Central memory CD4-positive, alpha-beta T cell (primary cell): ENCODE measurements around the gene RPS21.

Experiments used
- DNase-seq: peaks from one replicate; pipeline ENCODE4 v3.0.0; 2022

RPS21 gene

DNA sequence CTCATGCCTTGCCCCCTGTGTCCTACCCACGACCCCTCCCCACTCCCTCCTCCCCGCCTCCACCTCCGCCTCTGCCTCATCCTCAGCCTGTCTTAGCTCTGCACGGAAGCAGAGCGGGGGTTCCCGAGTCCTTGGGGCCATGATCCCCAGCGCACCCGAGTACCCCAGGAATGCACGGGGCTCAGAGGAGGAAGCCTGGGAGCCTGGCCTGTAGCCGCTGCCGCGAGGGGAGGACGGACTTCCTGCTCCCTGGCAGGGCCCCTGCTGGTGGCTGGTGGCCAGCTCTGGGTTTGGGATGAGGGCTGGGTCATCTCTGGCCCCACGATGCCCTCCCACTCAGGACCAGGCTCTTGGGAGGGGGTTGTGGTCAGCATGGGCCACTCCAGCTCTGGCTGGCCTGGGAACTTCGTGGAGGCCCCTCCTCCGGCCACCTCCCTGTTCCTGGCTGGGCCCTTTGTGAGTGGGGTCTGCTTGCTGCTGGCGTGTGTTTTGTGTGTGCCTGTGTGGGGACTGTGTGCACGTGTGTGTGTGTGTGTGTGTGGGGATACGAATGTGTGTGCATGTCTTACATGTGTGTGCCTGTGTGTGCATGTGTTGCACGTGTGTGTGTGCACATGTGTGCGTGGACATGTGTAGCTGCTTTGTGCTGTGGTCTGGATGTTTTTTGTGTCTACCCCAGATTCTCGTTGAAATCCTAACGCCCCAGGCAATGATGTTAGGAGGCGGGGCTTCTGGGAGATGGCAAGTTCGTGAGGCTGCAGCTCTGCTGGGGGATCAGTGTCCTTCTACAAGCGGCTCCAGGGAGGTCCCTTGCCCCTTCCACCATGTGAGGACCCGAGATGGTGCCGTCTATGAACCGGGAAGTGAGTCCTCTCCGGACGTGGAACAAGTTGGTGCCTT lies 41.7 kb downstream of the RPS21 start:
- DNase-seq, result no peak

GRCh38 chr20:62429455-62430310 lies 42.8 kb downstream of the RPS21 start:
- DNase-seq, result no peak

DNA sequence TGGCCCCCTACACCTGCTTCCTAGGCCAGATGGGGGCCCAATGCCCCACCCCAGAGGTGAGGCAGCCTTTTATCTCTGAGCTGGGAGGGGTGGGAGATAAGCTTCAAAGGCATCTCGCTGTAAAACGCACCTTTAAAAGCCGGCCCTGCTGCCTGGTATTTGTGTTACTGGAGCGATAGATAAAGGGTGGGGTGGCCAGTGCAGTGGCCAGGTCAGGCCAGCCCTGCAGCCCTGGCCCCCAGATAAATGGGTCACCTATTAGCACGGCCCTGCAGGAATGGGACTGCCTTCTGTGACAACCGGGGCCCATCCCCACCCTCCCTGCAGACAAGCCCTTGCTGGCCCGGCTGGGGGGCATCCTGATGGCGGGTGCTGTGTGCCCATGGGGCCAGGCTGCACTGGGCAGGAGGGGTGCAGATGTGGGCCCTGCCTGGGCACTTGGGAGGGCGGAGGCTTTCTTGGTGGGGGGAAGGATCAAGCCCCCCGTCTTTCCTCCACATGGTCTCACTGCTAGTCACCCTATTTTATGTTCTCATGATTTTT lies 43.5 kb downstream of the RPS21 start:
- DNase-seq, result no peak

- no peak for DNase-seq
These were observed 44.1 kb downstream of the RPS21 start for GRCh38 chr20:62430866-62431447.

DNA sequence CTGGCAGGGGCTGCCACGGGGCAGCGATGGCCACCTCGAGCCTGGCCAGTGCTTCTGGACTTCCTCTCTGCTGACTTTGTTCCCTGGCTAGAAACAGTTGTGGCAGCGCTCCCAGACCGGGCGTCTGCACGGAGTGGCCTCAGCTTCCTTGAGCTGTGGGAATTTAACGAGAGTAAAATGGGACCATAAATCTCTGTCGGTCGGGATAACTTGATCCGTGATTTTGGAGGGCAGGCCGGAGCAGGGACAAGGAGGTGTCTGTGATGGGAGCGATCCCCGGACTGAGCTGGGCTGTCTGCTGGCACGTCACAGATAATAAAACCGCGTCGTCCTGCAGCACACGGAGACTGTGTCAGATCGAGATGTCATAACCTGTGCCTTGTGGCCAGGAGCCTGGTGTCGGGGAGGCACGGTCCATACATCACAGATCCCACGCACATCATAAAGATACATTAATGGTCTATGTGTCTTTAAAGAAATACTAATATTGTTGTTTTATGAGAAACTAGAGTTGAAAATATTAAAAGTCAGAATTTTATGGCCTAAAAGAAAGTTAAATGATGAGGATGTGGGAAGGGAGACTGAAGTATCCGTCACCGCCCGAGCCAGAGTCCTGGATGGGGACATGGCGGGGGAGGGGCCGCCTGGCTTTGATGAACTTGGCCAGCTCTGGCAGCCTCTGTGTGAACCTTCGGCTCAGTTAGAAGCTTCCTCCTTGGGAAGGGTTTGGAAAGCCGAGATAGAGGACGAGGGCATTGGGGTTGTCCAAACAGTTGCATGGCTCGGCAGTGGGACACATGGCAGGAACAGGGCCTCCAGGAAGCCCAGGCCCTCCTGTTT lies 47.0 kb downstream of the RPS21 start:
- DNase-seq, result no peak

GRCh38 chr20:62436692-62437091 lies 49.8 kb downstream of the RPS21 start:
- no peak for DNase-seq

DNA sequence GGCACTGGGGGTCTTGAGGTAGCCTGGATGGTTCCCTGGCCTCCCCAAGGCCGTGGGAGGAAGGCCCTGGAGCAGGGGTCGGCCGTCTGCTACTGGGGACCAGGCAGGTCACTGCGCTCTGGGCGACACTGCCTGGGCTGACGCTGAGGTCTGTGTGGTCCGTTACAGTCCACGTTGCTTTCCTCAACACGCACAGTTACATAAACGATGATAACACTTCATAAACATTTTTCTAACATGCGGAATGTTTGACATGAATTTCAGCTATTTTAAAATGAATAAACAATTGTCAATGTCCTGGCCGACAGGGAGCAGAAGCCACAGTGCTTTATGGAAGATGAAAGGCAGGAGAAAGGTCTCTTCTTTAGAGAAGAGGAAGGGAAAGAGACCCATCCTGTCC lies 50.6 kb downstream of the RPS21 start:
- DNase-seq, result no peak

DNA sequence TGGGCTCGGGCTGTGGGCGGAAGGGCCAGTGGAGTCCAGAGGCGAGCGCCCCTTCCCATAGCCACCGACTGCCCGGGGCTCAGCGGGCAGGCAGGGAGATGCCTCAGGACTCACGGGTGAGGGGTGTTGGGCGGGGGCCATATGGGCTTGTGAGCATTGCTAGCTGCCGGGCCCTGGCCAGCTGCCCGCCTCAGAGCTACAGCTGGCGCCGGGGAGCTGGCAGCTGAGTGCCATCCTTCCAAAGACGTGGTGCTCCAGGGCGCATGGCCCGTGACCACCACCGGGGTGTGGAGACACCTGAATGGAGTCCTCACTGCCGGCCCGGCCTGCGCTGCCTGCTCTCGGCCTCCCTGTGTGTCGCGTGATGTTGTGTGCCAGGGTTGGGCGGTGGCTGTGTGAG lies 51.0 kb downstream of the RPS21 start:
- no peak for DNase-seq
